SK-N-SH (cell line): ENCODE results near the gene SLCO3A1.

Experiments used
- CTCF ChIP-seq: fragments of 200-600 bp; sonication (generic); IDR thresholded peaks from 2 replicates; pipeline ENCODE4 v1.6.1; 2017; ENCODE audit warnings: antibody characterized with exemption, mild to moderate bottlenecking, moderate library complexity
- RAD21 ChIP-seq: IDR thresholded peaks from 2 replicates; pipeline ENCODE4 v1.6.1; 2012; ENCODE audit warnings: mild to moderate bottlenecking, low read length
- SIN3A ChIP-seq: IDR thresholded peaks from 2 replicates; pipeline ENCODE4 v1.6.1; 2012; ENCODE audit warnings: low read depth, mild to moderate bottlenecking, low read length, moderate library complexity, borderline replicate concordance
- TAF1 ChIP-seq: IDR thresholded peaks from 2 replicates; pipeline ENCODE4 v1.6.1; 2012; ENCODE audit warnings: low read depth, mild to moderate bottlenecking, low read length, moderate library complexity, borderline replicate concordance

DNA sequence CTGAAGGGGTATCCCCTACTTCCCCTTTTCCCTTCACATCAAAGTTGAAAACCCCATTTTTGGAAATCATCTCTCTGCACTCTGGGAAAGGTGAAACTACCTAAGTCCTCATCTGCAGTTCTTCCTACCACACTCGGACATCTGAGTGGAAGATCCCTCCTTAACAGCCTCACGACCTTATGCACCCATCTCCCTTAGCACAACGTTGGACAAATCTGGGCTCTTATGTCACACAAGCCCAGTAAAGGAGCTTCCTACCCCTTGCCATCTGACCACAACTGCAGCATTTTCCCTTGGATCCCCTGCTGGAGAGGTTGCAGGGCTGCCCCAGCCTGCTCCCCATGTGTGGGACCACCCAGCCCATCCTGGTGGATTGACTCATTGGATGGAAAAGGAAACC, 288.1 kb downstream of the SLCO3A1 start:
- no peak for TF ChIP-seq RAD21
- TF ChIP-seq CTCF = no peak
- no peak for TF ChIP-seq SIN3A
- no peak for TF ChIP-seq TAF1
